WI38 (cell line): Measurements from ENCODE around the gene CALN1.
"Not testable (repeated sequence)": the region's sequence is repeated elsewhere in the genome, so short reads cannot be mapped to it uniquely, and the experiment has no call there.

Source experiments
- H3K4me3 ChIP-seq: 2 replicates; pipeline ENCODE4 v1.5.1; 2011; ENCODE audit warnings: low read depth, mild to moderate bottlenecking, control low read depth, low read length
- TF ChIP-seq, protein P1 (sequence below): IDR thresholded peaks from 2 replicates; pipeline ENCODE4 v1.5.1; 2012; ENCODE audit warnings: low read depth, mild to moderate bottlenecking, control low read depth, low read length

Gene CALN1

DNA sequence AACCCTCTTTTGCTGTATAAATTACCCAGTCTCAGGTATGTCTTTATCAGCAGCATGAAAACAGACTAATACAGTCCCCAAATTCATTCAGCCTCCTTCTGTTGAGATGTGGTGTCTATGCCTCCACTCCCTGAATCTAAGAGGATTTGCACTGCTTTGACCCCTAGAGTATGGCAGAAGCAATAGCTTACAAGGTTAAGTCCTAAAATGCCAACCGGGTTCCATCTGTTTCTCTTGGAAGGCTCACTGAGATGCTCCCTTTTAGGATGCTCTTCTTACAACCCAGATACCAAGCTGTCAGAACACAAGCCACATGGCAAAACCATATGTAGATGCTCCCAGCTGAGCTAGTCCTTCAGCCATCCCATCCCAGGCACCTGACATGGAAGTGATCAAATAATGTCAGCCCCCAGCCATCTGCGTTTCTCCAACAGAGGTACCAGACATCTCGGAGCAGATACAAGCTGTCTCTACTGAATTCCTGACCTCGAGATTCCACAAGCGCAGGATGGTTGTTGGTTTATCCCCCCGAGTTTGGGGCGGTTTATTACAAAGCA lies 20.2 kb downstream of the CALN1 start:
- no peak overlapping the region for H3K4me3 ChIP-seq
- TF ChIP-seq, protein P1, sequence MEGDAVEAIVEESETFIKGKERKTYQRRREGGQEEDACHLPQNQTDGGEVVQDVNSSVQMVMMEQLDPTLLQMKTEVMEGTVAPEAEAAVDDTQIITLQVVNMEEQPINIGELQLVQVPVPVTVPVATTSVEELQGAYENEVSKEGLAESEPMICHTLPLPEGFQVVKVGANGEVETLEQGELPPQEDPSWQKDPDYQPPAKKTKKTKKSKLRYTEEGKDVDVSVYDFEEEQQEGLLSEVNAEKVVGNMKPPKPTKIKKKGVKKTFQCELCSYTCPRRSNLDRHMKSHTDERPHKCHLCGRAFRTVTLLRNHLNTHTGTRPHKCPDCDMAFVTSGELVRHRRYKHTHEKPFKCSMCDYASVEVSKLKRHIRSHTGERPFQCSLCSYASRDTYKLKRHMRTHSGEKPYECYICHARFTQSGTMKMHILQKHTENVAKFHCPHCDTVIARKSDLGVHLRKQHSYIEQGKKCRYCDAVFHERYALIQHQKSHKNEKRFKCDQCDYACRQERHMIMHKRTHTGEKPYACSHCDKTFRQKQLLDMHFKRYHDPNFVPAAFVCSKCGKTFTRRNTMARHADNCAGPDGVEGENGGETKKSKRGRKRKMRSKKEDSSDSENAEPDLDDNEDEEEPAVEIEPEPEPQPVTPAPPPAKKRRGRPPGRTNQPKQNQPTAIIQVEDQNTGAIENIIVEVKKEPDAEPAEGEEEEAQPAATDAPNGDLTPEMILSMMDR: no peak

DNA sequence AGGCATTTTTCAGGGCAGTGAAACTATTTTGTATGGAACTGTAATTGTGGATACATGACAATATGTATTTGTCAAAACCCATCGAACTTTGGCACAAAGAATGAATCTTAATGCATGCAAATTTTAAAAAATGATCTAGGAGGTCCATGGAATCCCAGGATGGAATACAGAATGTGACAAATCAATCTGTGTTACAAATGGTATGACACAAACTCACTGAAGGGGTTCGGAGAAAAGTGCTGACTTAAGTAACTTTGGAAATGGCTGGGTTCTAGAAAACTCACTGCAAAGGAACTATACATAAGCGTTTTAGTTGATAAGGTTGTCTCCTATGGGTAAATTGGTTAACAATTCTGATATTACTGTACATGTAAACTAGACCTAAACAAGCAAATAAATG lies 26.0 kb downstream of the CALN1 start:
- TF ChIP-seq, protein P1: no peak
- H3K4me3 ChIP-seq: no peak overlapping the region

DNA sequence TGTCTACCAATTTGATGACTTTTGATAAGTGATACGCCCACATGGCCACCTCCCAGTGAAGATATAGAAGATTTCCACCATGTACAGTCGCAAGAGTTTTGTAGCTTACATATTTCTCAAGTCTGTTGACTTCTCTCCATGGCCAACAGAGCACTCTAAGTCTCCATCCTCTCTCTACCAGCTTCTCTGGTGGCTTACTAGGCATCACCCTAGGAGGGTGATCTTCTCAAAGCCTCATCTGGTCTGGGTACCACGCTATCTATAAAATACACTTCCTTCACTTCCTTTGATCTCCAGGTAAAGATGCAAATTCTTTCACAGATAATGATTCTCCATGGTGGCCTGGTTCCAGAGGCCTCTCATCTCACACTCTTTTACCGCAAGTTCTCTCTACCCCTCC lies 49.9 kb downstream of the CALN1 start:
- TF ChIP-seq, protein P1: no peak
- no peak overlapping the region for H3K4me3 ChIP-seq

- TF ChIP-seq, protein P1: no peak
- H3K4me3 ChIP-seq: no peak overlapping the region
Measured at GRCh38 chr7:72345208-72345727, 66.9 kb downstream of the CALN1 start.

GRCh38 chr7:72343991-72344390 lies 68.1 kb downstream of the CALN1 start:
- H3K4me3 ChIP-seq: no peak overlapping the region
- TF ChIP-seq, protein P1: no peak

DNA sequence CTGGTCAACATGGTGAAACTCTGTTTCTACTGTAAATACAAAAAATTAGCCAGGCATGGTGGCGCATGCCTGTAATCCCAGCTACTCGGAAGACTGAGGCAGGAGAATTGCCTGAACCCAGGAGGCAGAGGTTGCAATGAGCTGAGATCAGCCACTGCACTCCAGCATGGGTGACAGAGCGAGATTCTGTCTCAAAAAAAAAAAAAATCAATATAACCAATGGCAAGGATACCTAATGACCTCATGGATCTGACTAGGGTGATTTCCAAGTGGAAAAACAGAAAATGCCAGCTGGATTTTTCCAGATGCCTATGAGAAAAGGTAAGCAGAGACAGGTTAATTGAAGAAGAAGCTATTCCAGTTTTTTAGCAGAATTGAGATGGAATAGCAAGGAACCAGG lies 68.8 kb downstream of the CALN1 start:
- not testable (repeated sequence) for H3K4me3 ChIP-seq

GRCh38 chr7:72337390-72338167 lies 74.6 kb downstream of the CALN1 start:
- H3K4me3 ChIP-seq: no peak overlapping the region
- TF ChIP-seq, protein P1: no peak
